ENCODE data around the gene ZMAT5.

Gene ZMAT5

GRCh38 chr22:29744902-29745301, 21.9 kb downstream of the ZMAT5 start:
- no peak overlapping the region for H3K4me3 ChIP-seq (ENCODE audit: low read depth, low read length)
- TF ChIP-seq CTCF (IDR thresholded peaks at IDR 0.05; ENCODE audit: low read depth, low read length), result no peak

GRCh38 chr22:29742326-29742725, 24.5 kb downstream of the ZMAT5 start:
- no peak for TF ChIP-seq CTCF (IDR thresholded peaks at IDR 0.05; ENCODE audit: low read depth, low read length)
- no peak overlapping the region for H3K4me3 ChIP-seq (ENCODE audit: low read depth, low read length)

- no peak overlapping the region for H3K4me3 ChIP-seq (ENCODE audit: low read depth, low read length)
- TF ChIP-seq CTCF (IDR thresholded peaks at IDR 0.05; ENCODE audit: low read depth, low read length), result no peak
Measured at GRCh38 chr22:29741926-29742325, 24.9 kb downstream of the ZMAT5 start.

- no peak overlapping the region for H3K4me3 ChIP-seq (ENCODE audit: low read depth, low read length)
- TF ChIP-seq CTCF (IDR thresholded peaks at IDR 0.05; ENCODE audit: low read depth, low read length), result no peak
Measured at GRCh38 chr22:29740216-29740615, 26.6 kb downstream of the ZMAT5 start.

- no peak overlapping the region for H3K4me3 ChIP-seq (ENCODE audit: low read depth, low read length)
- no peak for TF ChIP-seq CTCF (IDR thresholded peaks at IDR 0.05; ENCODE audit: low read depth, low read length)
Measured at GRCh38 chr22:29739346-29739875, 27.4 kb downstream of the ZMAT5 start.

- H3K4me3 ChIP-seq (ENCODE audit: low read depth, low read length), result no peak overlapping the region
- TF ChIP-seq CTCF (IDR thresholded peaks at IDR 0.05; ENCODE audit: low read depth, low read length), result no peak
Measured at GRCh38 chr22:29738118-29738815, 28.5 kb downstream of the ZMAT5 start.

- TF ChIP-seq CTCF (IDR thresholded peaks at IDR 0.05; ENCODE audit: low read depth, low read length), result no peak
- no peak overlapping the region for H3K4me3 ChIP-seq (ENCODE audit: low read depth, low read length)
Measured at GRCh38 chr22:29737251-29738117, 29.3 kb downstream of the ZMAT5 start.

Measured in WI38 (cell line).